Liver (tissue), 3 donors: ENCODE measurements around the gene EXOC4.

Source experiments
- SP1 ChIP-seq: IDR thresholded peaks from 2 replicates; pipeline ENCODE4 v1.6.1; 2018; ENCODE audit warnings: antibody characterized with exemption, mild to moderate bottlenecking
- TF ChIP-seq, protein P1 (sequence below): fragments of 150-350 bp; IDR thresholded peaks from 2 replicates; pipeline ENCODE4 v1.5.1; 2017; ENCODE audit warnings: improper control_type of control experiment, low read depth, low read length; ENCODE audit not compliant: missing input control
- donor health status: healthy.
- donor health status: healthy.

GRCh38 chr7:133611955-133612354 lies 359.1 kb downstream of the EXOC4 start:
- TF ChIP-seq, protein P1, sequence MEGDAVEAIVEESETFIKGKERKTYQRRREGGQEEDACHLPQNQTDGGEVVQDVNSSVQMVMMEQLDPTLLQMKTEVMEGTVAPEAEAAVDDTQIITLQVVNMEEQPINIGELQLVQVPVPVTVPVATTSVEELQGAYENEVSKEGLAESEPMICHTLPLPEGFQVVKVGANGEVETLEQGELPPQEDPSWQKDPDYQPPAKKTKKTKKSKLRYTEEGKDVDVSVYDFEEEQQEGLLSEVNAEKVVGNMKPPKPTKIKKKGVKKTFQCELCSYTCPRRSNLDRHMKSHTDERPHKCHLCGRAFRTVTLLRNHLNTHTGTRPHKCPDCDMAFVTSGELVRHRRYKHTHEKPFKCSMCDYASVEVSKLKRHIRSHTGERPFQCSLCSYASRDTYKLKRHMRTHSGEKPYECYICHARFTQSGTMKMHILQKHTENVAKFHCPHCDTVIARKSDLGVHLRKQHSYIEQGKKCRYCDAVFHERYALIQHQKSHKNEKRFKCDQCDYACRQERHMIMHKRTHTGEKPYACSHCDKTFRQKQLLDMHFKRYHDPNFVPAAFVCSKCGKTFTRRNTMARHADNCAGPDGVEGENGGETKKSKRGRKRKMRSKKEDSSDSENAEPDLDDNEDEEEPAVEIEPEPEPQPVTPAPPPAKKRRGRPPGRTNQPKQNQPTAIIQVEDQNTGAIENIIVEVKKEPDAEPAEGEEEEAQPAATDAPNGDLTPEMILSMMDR, result no peak
- no peak for TF ChIP-seq SP1
